RPMI8226 (cell line): ENCODE data around the gene AKAP7.
"Not testable (repeated sequence)": the region's sequence is repeated elsewhere in the genome, so short reads cannot be mapped to it uniquely, and the experiment has no call there.

Experiments used
- DNase-seq: peaks from one replicate; pipeline ENCODE4 v3.0.0-alpha.2; 2015

Gene AKAP7

GRCh38 chr6:131300826-131301225 is 165.6 kb downstream of the AKAP7 start:
- not testable (repeated sequence) for DNase-seq

DNA sequence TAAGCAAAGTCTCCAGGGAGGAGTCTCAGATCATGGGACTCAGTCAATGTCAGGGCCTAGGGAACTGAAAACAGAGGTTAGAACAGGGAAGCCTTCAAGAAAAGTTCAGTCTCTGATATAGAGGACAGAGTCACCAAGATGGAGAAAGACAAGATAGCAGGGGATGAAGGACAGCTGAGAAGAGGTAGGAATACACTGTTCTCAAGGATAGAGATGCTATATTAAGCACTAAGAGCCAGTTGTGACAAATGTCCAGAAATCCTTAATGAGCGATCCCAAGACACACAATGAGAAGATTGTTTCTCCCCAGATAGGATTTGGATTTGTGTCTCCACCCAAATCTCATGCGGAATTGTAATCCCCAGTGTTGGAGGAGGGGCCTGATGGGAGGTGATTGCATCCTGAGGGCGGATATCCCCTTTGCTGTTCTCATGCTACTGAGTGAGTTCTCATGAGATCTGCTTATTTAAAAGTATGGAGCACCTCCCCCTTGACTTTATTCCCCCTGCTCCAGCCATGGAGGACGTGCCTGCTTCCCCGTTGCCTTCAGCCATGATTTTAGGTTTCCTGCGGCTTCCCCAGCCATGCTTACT is 168.2 kb downstream of the AKAP7 start:
- no peak for DNase-seq

GRCh38 chr6:131305037-131305850 is 170.0 kb downstream of the AKAP7 start:
- no peak for DNase-seq

- no peak for DNase-seq
These were observed 174.2 kb downstream of the AKAP7 start for GRCh38 chr6:131309437-131309836.

- DNase-seq: no peak
These were observed 179.6 kb downstream of the AKAP7 start for GRCh38 chr6:131314838-131315237.

GRCh38 chr6:131316654-131317053 is 181.4 kb downstream of the AKAP7 start:
- DNase-seq: no peak

GRCh38 chr6:131317516-131317915 is 182.2 kb downstream of the AKAP7 start:
- DNase-seq: no peak

- DNase-seq: no peak
These were observed 186.3 kb downstream of the AKAP7 start for GRCh38 chr6:131321589-131321988.

DNA sequence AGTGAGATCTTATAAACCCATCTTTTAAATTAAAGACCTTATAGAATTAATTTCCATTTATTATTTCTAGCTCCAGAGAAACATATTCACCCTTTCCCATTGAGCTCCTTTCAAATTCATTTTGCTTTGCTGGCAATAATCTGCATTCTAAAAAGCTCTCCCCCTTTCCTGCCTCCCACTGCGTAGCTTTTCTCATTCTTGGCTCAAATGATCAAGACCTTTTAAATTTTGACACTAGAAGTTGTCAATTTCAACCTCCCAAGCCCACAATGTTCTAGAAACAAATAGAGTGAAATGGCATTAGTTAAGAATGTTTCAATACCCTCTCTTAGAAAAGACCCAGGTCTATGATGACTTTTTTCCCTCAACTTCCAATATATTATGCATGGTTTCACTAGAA is 186.9 kb downstream of the AKAP7 start:
- no peak for DNase-seq

- not testable (repeated sequence) for DNase-seq
These were observed 190.4 kb downstream of the AKAP7 start for GRCh38 chr6:131325669-131326068.

DNA sequence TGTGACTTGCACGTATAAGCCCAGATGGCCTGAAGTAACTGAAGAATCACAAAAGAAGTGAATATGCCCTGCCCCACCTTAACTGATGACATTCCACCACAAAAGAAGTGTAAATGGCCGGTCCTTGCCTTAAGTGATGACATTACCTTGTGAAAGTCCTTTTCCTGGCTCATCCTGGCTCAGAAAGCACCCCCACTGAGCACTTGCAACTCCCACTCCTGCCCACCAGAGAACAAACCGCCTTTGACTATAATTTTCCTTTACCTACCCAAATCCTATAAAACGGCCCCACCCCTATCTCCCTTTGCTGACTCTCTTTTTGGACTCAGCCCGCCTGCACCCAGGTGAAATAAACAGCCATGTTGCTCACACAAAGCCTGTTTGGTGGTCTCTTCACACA is 193.5 kb downstream of the AKAP7 start:
- not testable (repeated sequence) for DNase-seq

- no peak for DNase-seq
These were observed 195.9 kb downstream of the AKAP7 start for GRCh38 chr6:131331151-131331550.

- DNase-seq: no peak
These were observed 196.9 kb downstream of the AKAP7 start for GRCh38 chr6:131331873-131332781.
